Immature natural killer cell (primary cell): ENCODE data around the gene INSR. TPM values are rescaled to one million over a fixed set of nuclear protein-coding genes. Genes with fewer than 3 reads are reported as not detected.
"Not testable (repeated sequence)": the region's sequence is repeated elsewhere in the genome, so short reads cannot be mapped to it uniquely, and the experiment has no call there.

Experiments used
- DNase-seq, 3 donors: peaks; one replicate each; pipeline ENCODE4 v3.0.0; 2022; ENCODE audit warnings: mixed read lengths in 1 of 3
- H3K27ac Mint-ChIP-seq, 6 donors: one replicate each; pipeline ENCODE4 v1.8.0; 2020; ENCODE audit warnings: mixed read lengths in 6 of 6, mild to moderate bottlenecking in 5 of 6, inconsistent platforms in 4 of 6, moderate library complexity in 3 of 6
- H3K27me3 Mint-ChIP-seq, 3 donors: one replicate each; pipeline ENCODE4 v1.8.0; 2020 to 2021; ENCODE audit warnings: low read depth in 3 of 3, mild to moderate bottlenecking in 3 of 3, mixed read lengths in 3 of 3, moderate library complexity in 3 of 3, inconsistent platforms in 1 of 3
- H3K36me3 Mint-ChIP-seq, 3 donors: one replicate each; pipeline ENCODE4 v1.8.0; 2020; ENCODE audit warnings: mixed read lengths in 3 of 3, inconsistent platforms in 2 of 3, mild to moderate bottlenecking in 2 of 3
- H3K4me1 Mint-ChIP-seq, 2 donors: one replicate each; pipeline ENCODE4 v1.8.0; 2020; ENCODE audit warnings: inconsistent platforms in 2 of 2, mild to moderate bottlenecking in 2 of 2, mixed read lengths in 2 of 2, moderate library complexity in 1 of 2
- H3K4me3 Mint-ChIP-seq, 5 donors: one replicate each; pipeline ENCODE4 v1.8.0; 2020; ENCODE audit warnings: mild to moderate bottlenecking in 5 of 5, mixed read lengths in 5 of 5, inconsistent platforms in 3 of 5, moderate library complexity in 3 of 5
- H3K9me3 Mint-ChIP-seq, 6 donors: one replicate each; pipeline ENCODE4 v1.8.0; 2020; ENCODE audit warnings: mild to moderate bottlenecking in 6 of 6, mixed read lengths in 6 of 6, inconsistent platforms in 4 of 6, moderate library complexity in 3 of 6
- polyA plus RNA-seq, 3 donors: library from polyadenylated mRNA; unstranded; fragments of 300-500 nt; fragmentation: Illumina TruSeq; gene quantifications; one replicate each; pipeline ENCODE4 v1.2.3, GENCODE V29; 2021

Gene INSR
- polyA plus RNA-seq, 3 donors from 2014 or later: 0.03 to 0.29 (median 0.04) TPM

GRCh38 chr19:7238051-7238450 lies 56.2 kb downstream of the INSR start:
- DNase-seq: no peak
- peaks cover 0 to 2% (median 0%) of the 10 kb centered on the region in 3 donors for H3K27me3 Mint-ChIP-seq
- no peaks in the 10 kb centered on the region for H3K36me3 Mint-ChIP-seq
- no peaks in the 10 kb centered on the region for H3K4me1 Mint-ChIP-seq
- no peak overlapping the region for H3K4me3 Mint-ChIP-seq
- peaks cover 0 to 6% (median 2%) of the 10 kb centered on the region in 6 donors for H3K9me3 Mint-ChIP-seq
- H3K27ac Mint-ChIP-seq: no peak overlapping the region

DNA sequence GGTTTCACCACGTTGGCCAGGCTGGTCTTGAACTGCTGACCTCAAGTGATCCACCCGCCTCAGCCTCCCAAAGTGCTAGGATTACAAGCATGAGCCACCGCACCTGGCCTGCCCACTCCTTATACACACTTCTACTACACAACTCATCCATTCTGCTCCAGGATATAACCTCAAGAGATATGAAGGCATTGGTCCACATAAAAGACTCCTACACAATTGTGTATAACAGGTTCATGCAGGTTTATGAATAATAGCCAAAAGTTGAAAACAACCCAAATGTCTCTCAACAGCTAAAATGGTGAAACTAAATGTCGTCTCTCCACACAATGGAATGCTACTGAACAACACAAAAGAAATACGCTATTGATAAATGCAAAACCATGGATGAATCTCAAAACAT lies 58.1 kb downstream of the INSR start:
- Mint-ChIP-seq H3K27ac (no peak overlapping the region), H3K36me3 (no peaks in the 10 kb centered on the region), H3K9me3 (peaks cover 0 to 6% (median 2%) of the 10 kb centered on the region in 6 donors), H3K4me3 (no peak overlapping the region), H3K27me3 (peaks cover 0 to 2% (median 2%) of the 10 kb centered on the region in 3 donors), H3K4me1 (no peaks in the 10 kb centered on the region)
- no peak for DNase-seq

- Mint-ChIP-seq H3K4me3 (no peak overlapping the region), H3K27me3 (peaks cover 1 to 4% (median 2%) of the 10 kb centered on the region in 3 donors)
- DNase-seq: no peak
Observed at GRCh38 chr19:7230826-7231225, 63.4 kb downstream of the INSR start.

DNA sequence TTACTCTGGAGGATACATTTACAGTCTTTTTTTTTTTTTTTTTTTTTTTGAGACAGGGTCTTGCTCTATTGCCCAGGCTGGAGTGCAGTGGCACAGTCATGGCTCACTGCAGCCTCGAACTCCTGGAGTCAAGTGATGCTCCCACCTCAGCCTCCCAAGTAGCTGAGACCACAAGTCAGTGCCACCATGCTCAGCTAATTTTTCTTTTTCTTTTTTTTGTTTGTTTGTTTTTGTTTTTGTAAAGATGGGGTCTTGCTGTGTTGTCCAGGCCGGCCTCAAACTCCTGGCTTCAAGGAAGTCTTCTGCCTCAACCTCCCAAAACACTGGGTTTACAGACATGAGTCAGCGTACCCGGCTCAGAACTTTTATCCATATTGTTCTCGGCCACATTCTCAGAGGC lies 64.5 kb downstream of the INSR start:
- Mint-ChIP-seq H3K27ac (peak overlapping the region in 1 of 6 donors; percentile 28), H3K4me3 (no peak overlapping the region), H3K4me1 (peaks cover 0 to 5% of the 10 kb centered on the region in 2 donors), H3K36me3 (no peaks in the 10 kb centered on the region), H3K27me3 (peaks cover 4 to 5% (median 4%) of the 10 kb centered on the region in 3 donors), H3K9me3 (no peaks in the 10 kb centered on the region)
- DNase-seq: no peak

More at GRCh38 chr19:7230826-7231225, 63.4 kb downstream of the INSR start:
- Mint-ChIP-seq H3K9me3 (no peaks in the 10 kb centered on the region), H3K36me3 (no peaks in the 10 kb centered on the region), H3K27ac (no peak overlapping the region), H3K4me1 (peaks cover 0 to under 1% of the 10 kb centered on the region in 2 donors)

GRCh38 chr19:7228935-7229541 lies 65.2 kb downstream of the INSR start:
- Mint-ChIP-seq H3K9me3 (no peaks in the 10 kb centered on the region), H3K4me1 (peaks cover 0 to 5% of the 10 kb centered on the region in 2 donors), H3K27me3 (peaks cover 4 to 5% (median 4%) of the 10 kb centered on the region in 3 donors), H3K36me3 (no peaks in the 10 kb centered on the region), H3K27ac (no peak overlapping the region), H3K4me3 (peak overlapping the region in 1 of 5 donors; percentile 27)
- DNase-seq: no peak

DNA sequence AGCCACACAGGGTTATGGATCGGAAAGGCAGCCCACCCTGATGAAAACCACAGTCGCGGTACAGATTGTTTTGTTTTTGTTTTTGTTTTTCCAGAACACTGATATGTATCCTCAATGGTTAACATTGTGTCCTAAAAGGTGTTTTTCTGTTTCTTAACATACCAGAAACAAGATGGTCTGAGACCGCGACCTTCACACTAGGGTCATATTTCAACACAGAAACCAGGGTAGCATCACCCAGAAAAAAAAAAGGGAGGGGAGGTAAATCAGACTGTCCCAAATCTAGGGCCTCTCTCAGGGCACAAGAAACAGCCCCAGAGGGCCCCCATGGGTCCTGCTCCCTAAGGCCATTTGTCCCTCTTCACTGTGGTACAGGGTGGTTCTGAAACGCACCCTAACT lies 66.5 kb downstream of the INSR start:
- Mint-ChIP-seq H3K27me3 (peaks cover 4 to 5% (median 5%) of the 10 kb centered on the region in 3 donors), H3K4me1 (peaks cover 0 to 5% of the 10 kb centered on the region in 2 donors), H3K27ac (no peak overlapping the region), H3K36me3 (no peaks in the 10 kb centered on the region), H3K9me3 (no peaks in the 10 kb centered on the region), H3K4me3 (no peak overlapping the region)
- DNase-seq: no peak

DNA sequence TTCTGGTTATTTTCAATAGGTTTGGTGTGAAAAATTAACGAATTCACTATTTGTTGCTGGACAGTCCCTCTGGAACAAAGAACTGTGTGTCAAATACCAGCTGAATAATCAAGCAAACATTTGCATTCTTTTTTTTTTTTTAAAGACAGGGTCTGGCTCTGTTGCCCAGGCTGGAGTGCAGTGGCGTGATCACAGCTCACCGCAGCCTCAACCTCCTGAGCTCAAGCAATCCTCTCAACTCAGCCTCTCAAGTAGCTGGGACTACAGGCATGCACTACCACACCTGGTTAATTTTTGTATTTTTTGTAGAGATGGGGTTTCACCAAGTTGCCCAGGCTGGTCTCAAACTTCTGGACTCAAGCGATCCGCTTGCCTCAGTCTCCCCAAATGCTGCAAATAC lies 67.1 kb downstream of the INSR start:
- H3K27ac Mint-ChIP-seq, H3K36me3 Mint-ChIP-seq, H3K9me3 Mint-ChIP-seq, H3K27me3 Mint-ChIP-seq, H3K4me1 Mint-ChIP-seq, H3K4me3 Mint-ChIP-seq, DNase-seq: not testable (repeated sequence)

GRCh38 chr19:7226739-7227138 lies 67.5 kb downstream of the INSR start:
- Mint-ChIP-seq H3K27me3 (peaks cover 5 to 6% (median 6%) of the 10 kb centered on the region in 3 donors), H3K4me1 (peaks cover 0 to 5% of the 10 kb centered on the region in 2 donors), H3K4me3 (no peak overlapping the region), H3K36me3 (no peaks in the 10 kb centered on the region), H3K27ac (no peak overlapping the region), H3K9me3 (no peaks in the 10 kb centered on the region)
- no peak for DNase-seq

DNA sequence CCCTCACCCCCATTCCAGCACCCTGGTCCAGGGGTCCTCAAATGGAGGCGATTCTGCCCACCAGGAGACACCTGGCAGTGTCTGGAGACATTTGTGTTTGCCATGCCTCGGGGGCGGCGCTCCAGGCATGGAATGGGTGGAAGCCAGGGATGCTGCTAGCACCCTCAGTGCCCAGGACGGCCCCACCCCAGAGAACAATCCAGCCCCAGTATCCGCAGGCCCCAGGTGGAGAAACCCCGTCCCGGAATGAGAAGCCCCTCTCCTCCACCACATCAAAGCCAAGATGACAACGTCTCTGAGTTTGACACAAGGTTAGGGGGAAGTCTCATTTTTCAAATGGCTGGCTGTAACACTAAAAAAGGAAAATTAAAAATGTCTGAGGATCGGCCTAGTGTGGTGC lies 68.5 kb downstream of the INSR start:
- no peak overlapping the region for H3K4me3 Mint-ChIP-seq
- peaks cover 4 to 6% (median 5%) of the 10 kb centered on the region in 3 donors for H3K27me3 Mint-ChIP-seq
- DNase-seq: no peak
- H3K9me3 Mint-ChIP-seq: no peaks in the 10 kb centered on the region
- no peak overlapping the region for H3K27ac Mint-ChIP-seq
- H3K4me1 Mint-ChIP-seq: peaks cover 0 to 5% of the 10 kb centered on the region in 2 donors
- no peaks in the 10 kb centered on the region for H3K36me3 Mint-ChIP-seq

DNA sequence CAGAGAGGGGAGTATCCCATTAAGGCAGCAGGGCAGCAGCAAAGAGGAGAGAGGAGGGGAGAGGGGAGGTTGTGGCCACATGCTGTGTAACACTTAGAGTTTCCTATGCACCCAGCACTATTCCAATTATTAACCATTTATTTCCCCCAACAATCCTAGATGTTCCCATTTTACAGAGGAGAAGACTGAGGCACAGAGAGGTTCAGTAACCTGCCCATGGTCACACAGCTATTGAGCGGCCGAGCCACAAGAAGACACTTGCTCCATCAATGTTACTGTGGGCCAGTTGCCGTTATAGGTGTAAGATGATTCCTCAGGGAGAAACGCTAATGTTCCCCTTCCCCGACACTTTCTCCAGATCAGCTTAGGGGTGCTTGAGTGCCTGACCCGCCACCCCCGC lies 69.2 kb downstream of the INSR start:
- no peak overlapping the region for H3K4me3 Mint-ChIP-seq
- peaks cover 0 to 5% of the 10 kb centered on the region in 2 donors for H3K4me1 Mint-ChIP-seq
- peaks cover 4 to 6% (median 5%) of the 10 kb centered on the region in 3 donors for H3K27me3 Mint-ChIP-seq
- no peak for DNase-seq
- H3K27ac Mint-ChIP-seq: peak overlapping the region in 1 of 6 donors; percentile 19
- no peaks in the 10 kb centered on the region for H3K36me3 Mint-ChIP-seq
- no peaks in the 10 kb centered on the region for H3K9me3 Mint-ChIP-seq

GRCh38 chr19:7224209-7224686 lies 70.0 kb downstream of the INSR start:
- Mint-ChIP-seq H3K27me3 (peaks cover 4 to 6% (median 4%) of the 10 kb centered on the region in 3 donors), H3K9me3 (no peaks in the 10 kb centered on the region), H3K4me3 (no peak overlapping the region), H3K4me1 (peaks cover 0 to 5% of the 10 kb centered on the region in 2 donors), H3K36me3 (no peaks in the 10 kb centered on the region), H3K27ac (no peak overlapping the region)
- no peak for DNase-seq

- no peak overlapping the region for H3K4me3 Mint-ChIP-seq
- H3K27me3 Mint-ChIP-seq: peaks cover 3 to 5% (median 5%) of the 10 kb centered on the region in 3 donors
- peaks cover 0 to 5% of the 10 kb centered on the region in 2 donors for H3K4me1 Mint-ChIP-seq
- no peaks in the 10 kb centered on the region for H3K36me3 Mint-ChIP-seq
- no peak overlapping the region for H3K27ac Mint-ChIP-seq
- H3K9me3 Mint-ChIP-seq: no peaks in the 10 kb centered on the region
- no peak for DNase-seq
Observed at GRCh38 chr19:7223429-7223828, 70.8 kb downstream of the INSR start.

GRCh38 chr19:7219056-7219455 lies 75.2 kb downstream of the INSR start:
- Mint-ChIP-seq H3K4me1 (no peaks in the 10 kb centered on the region), H3K4me3 (no peak overlapping the region), H3K27me3 (peaks cover 0 to 6% (median 5%) of the 10 kb centered on the region in 3 donors), H3K36me3 (no peaks in the 10 kb centered on the region), H3K27ac (no peak overlapping the region), H3K9me3 (no peaks in the 10 kb centered on the region)
- DNase-seq: no peak

- Mint-ChIP-seq H3K4me3 (no peak overlapping the region), H3K36me3 (no peaks in the 10 kb centered on the region), H3K27ac (no peak overlapping the region), H3K4me1 (no peaks in the 10 kb centered on the region), H3K27me3 (peaks cover 0 to 6% (median 3%) of the 10 kb centered on the region in 3 donors), H3K9me3 (no peaks in the 10 kb centered on the region)
- DNase-seq: no peak
Observed at GRCh38 chr19:7217861-7218260, 76.4 kb downstream of the INSR start.
